Testis (tissue), 3 donors: ENCODE results near the gene ESRRA. TPM values are rescaled to one million over a fixed set of nuclear protein-coding genes. Genes with fewer than 3 reads are reported as not detected.

Experiments
- DNase-seq: peaks from one replicate; pipeline ENCODE4 v3.0.0-alpha.2; 2019
- H3K27ac ChIP-seq, 2 donors: fragments of 200-600 bp; sonication (generic); one replicate each; pipeline ENCODE4 v1.5.1; 2019
- H3K27me3 ChIP-seq: fragments of 200-600 bp; sonication (generic); one replicate; pipeline ENCODE4 v1.5.1; 2019
- H3K36me3 ChIP-seq: fragments of 200-600 bp; sonication (generic); one replicate; pipeline ENCODE4 v1.5.1; 2017; ENCODE audit warnings: low read depth; ENCODE audit errors: missing control alignments
- H3K4me1 ChIP-seq: fragments of 200-600 bp; sonication (generic); one replicate; pipeline ENCODE4 v1.5.1; 2019
- H3K4me3 ChIP-seq, 2 donors: fragments of 200-600 bp; sonication (generic); one replicate each; pipeline ENCODE4 v1.5.1; 2017 to 2019
- H3K9me3 ChIP-seq: fragments of 200-600 bp; sonication (generic); one replicate; pipeline ENCODE4 v1.5.1; 2017
- POLR2A ChIP-seq: fragments of 450-650 bp; IDR thresholded peaks from one replicate; pipeline ENCODE4 v1.6.1; 2017; ENCODE audit warnings: antibody characterized with exemption, mild to moderate bottlenecking, moderate library complexity
- WGBS, 2 donors: methylation state at CpG; one replicate each; pipeline ENCODE4 v1.1.5; 2018; 5-methylcytosine and 5-hydroxymethylcytosine counted together
- intact Hi-C: fragments of 100-400 bp; cut with DNase I; formaldehyde crosslinking; loops from one replicate; pipeline ENCODE4 v1.15.1; 2023; ENCODE audit warnings: low total_unique reads
- polyA plus RNA-seq: library from polyadenylated mRNA; stranded (reverse); fragments of 350-450 nt; fragmentation: Illumina TruSeq; extraction: RNeasy Lipid Tissue Mini Kit (QIAGEN cat#74804); gene quantifications from one replicate; pipeline ENCODE4 v1.2.3, GENCODE V29; 2014; ENCODE audit warnings: low read depth, low replicate concordance; ENCODE audit not compliant: insufficient read depth
- total RNA-seq, 2 donors: library from RNA; depleted of rRNA; stranded (reverse); fragments of >200 nt; gene quantifications; one replicate each; pipeline ENCODE4 v1.2.3, GENCODE V29; 2016
- TF ChIP-seq, protein P1 (sequence below), 3 experiments: fragments of 450-650 bp in 2 of 3; fragments of 200-600 bp in 1 of 3; sonication (generic) in 1 of 3; IDR thresholded peaks; one replicate each; pipeline ENCODE4 v1.5.1; 2016 to 2019; ENCODE audit warnings: antibody characterized with exemption in 3 of 3, mild to moderate bottlenecking in 2 of 3, moderate library complexity in 1 of 3

The ESRRA gene
- total and polyA plus RNA-seq, 3 donors from 2014 or later = 13.7 to 22.0 (median 19.3) TPM

DNA sequence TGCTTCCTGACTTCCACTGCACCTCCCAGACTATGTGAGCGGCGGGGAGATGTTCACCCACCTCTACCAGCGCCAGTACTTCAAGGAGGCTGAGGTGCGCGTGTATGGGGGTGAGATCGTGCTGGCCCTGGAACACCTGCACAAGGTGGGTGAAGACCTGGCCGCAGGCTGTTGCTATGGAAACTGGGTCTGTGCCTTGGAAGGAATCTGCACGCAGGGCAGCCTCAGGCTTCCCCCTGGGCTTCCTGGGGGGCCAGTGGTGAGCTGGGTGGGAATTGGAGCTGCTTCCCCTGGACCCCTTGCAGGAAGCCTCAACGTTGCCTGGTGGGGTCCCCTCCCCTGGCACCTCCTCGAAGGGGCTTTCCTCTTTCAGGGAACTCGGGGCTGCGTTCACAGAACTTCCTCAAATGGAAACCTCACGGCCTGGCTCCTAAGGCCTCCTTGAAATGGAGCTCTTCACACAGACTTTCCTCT lies 55.2 kb downstream of the ESRRA start:
- Histone ChIP-seq H3K27ac (no peak overlapping the region), H3K9me3 (no peaks in the 10 kb centered on the region), H3K36me3 (no peaks in the 10 kb centered on the region), H3K27me3 (no peaks in the 10 kb centered on the region), H3K4me3 (no peak overlapping the region), H3K4me1 (peaks cover 26% of the 10 kb centered on the region)
- no peak for DNase-seq
- intact Hi-C loops = no loop called here
- TF ChIP-seq, protein P1, sequence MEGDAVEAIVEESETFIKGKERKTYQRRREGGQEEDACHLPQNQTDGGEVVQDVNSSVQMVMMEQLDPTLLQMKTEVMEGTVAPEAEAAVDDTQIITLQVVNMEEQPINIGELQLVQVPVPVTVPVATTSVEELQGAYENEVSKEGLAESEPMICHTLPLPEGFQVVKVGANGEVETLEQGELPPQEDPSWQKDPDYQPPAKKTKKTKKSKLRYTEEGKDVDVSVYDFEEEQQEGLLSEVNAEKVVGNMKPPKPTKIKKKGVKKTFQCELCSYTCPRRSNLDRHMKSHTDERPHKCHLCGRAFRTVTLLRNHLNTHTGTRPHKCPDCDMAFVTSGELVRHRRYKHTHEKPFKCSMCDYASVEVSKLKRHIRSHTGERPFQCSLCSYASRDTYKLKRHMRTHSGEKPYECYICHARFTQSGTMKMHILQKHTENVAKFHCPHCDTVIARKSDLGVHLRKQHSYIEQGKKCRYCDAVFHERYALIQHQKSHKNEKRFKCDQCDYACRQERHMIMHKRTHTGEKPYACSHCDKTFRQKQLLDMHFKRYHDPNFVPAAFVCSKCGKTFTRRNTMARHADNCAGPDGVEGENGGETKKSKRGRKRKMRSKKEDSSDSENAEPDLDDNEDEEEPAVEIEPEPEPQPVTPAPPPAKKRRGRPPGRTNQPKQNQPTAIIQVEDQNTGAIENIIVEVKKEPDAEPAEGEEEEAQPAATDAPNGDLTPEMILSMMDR (IDR thresholded peaks at IDR 0.05) = no peak
- TF ChIP-seq POLR2A = no peak
- 71 to 72% methylated on average over 7 to 13 of the region's 13 CpGs for WGBS, 2 donors

DNA sequence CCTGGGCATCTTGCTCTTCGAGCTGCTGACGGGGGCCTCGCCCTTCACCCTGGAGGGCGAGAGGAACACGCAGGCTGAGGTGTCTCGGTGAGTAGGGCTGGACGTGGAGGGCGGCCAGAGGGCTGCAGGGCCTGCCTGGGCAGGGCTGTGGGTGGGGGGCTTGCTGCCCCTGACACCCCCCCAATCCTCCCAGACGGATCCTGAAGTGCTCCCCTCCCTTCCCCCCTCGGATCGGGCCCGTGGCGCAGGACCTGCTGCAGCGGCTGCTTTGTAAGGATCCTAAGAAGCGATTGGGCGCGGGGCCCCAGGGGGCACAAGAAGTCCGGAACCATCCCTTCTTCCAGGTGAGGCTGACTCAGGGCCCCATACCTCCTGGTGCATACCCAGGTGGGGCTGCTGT lies 56.3 kb downstream of the ESRRA start:
- H3K4me1 ChIP-seq = peaks cover 22% of the 10 kb centered on the region
- DNase-seq = no peak
- intact Hi-C loops = no loop called here
- H3K27me3 ChIP-seq = no peaks in the 10 kb centered on the region
- TF ChIP-seq POLR2A = no peak
- TF ChIP-seq, protein P1 (IDR thresholded peaks at IDR 0.05) = no peak
- H3K36me3 ChIP-seq = no peaks in the 10 kb centered on the region
- no peaks in the 10 kb centered on the region for H3K9me3 ChIP-seq
- no peak overlapping the region for H3K4me3 ChIP-seq
- WGBS, 2 donors = 88 to 95% methylated on average over 5 to 18 of the region's 18 CpGs
- H3K27ac ChIP-seq = no peak overlapping the region

DNA sequence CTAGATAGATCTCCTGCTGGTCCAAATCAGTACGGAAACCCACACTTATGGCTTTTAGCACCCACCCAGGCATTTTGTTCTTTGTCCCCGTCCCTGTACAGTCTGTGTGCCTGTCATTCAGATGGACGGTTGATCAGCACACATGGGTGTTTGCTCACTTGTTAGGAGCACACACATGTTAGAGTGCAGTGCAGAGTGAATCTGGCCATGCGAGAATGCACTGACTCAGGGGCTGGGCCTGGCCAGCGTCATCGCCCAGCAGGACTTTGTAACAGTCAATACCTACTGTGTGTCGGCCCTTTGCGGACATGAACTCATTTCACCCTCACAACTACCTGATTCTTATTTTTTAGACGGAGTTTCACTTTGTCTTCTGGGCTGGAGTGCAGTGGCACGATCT lies 57.0 kb downstream of the ESRRA start:
- Histone ChIP-seq H3K4me1 (peaks cover 22% of the 10 kb centered on the region), H3K36me3 (no peaks in the 10 kb centered on the region), H3K27ac (no peak overlapping the region), H3K9me3 (no peaks in the 10 kb centered on the region), H3K4me3 (no peak overlapping the region), H3K27me3 (no peaks in the 10 kb centered on the region)
- no peak for TF ChIP-seq POLR2A
- TF ChIP-seq, protein P1 (IDR thresholded peaks at IDR 0.05) = no peak
- WGBS, 2 donors = 76 to 92% methylated on average over 10 of the region's 10 CpGs
- no peak for DNase-seq
- intact Hi-C loops = no loop called here

DNA sequence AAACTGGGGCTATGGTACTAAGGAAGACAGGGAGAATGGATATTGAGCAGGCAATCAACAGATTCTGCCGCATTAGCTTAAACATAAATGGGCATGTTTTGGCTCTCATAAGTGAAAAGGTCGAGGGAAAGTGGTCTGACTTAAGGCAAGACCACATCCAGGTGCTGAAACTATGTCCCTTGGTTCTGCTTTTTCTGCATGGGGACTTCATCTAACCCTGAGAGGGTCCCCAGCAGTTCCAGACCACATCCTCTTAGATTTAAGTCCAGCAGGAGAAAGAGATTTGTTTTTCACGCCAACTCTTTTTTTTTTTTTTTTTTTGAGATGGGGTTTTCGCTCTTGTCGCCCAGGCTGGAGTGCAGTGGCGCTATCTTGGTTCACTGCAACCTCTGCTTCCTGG lies 59.1 kb downstream of the ESRRA start:
- no peaks in the 10 kb centered on the region for H3K36me3 ChIP-seq
- no peak overlapping the region for H3K27ac ChIP-seq
- no peak for DNase-seq
- WGBS, 2 donors = 91 to 92% methylated on average over 6 of the region's 6 CpGs
- TF ChIP-seq POLR2A = no peak
- TF ChIP-seq, protein P1 (IDR thresholded peaks at IDR 0.05) = no peak
- H3K4me1 ChIP-seq = peaks cover 9% of the 10 kb centered on the region
- H3K27me3 ChIP-seq = no peaks in the 10 kb centered on the region
- no peak overlapping the region for H3K4me3 ChIP-seq
- no peaks in the 10 kb centered on the region for H3K9me3 ChIP-seq
- intact Hi-C loops = no loop called here

DNA sequence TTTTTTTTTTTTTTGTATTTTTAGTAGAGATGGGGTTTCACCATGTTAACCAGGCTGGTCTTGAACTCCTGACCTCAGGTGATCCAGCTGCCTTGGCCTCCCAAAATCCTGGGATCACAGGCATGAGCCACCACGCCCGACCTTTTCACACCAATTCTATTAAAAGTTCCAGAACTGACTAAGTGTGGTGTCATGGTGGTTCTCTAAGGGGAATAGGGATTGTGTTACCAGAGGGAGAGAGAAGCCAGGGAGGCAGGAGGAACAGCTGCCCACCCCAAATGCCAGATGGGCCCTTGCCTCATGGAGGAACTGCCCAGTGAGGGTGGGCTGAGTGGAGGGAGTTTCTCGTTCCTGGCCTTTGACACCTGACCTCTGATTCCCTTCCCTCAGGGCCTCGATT lies 59.6 kb downstream of the ESRRA start:
- H3K4me3 ChIP-seq = no peak overlapping the region
- WGBS, 2 donors = 70 to 85% methylated on average over 4 of the region's 4 CpGs
- H3K4me1 ChIP-seq = peaks cover 4% of the 10 kb centered on the region
- intact Hi-C loops = no loop called here
- no peak for DNase-seq
- no peak for TF ChIP-seq POLR2A
- TF ChIP-seq, protein P1 (IDR thresholded peaks at IDR 0.05) = no peak
- H3K27me3 ChIP-seq = no peaks in the 10 kb centered on the region
- H3K36me3 ChIP-seq = no peaks in the 10 kb centered on the region
- H3K27ac ChIP-seq = no peak overlapping the region
- H3K9me3 ChIP-seq = no peaks in the 10 kb centered on the region
